ENCODE data around the gene CHD3. TPM values are rescaled to one million over a fixed set of nuclear protein-coding genes. Genes with fewer than 3 reads are reported as not detected.

Gene CHD3
- total RNA-seq, 1 donor from 2014 or later = 12.8 TPM

DNA sequence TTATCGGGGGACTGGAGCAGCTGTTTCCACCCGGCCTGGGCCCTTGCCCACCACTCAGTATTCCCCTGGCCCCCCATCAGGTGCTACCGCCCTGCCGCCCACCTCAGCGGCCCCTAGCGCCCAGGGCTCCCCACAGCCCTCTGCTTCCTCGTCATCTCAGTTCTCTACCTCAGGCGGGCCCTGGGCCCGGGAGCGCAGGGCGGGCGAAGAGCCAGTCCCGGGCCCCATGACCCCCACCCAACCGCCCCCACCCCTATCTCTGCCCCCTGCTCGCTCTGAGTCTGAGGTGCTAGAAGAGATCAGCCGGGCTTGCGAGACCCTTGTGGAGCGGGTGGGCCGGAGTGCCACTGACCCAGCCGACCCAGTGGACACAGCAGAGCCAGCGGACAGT, 39.9 kb upstream of the CHD3 start:
- no peak overlapping the region for H3K27ac Mint-ChIP-seq
- H3K27ac ChIP-seq = no peak overlapping the region
- H3K4me1 Mint-ChIP-seq = peaks cover 19% of the 10 kb centered on the region
- H3K36me3 ChIP-seq = peaks cover 9% of the 10 kb centered on the region
- H3K79me2 ChIP-seq (ENCODE audit: low read depth) = peaks cover 20% of the 10 kb centered on the region
- H3K4me1 ChIP-seq = peaks cover 17% of the 10 kb centered on the region
- H3K9me3 ChIP-seq (ENCODE audit: low read depth) = no peaks in the 10 kb centered on the region
- H3K4me3 Mint-ChIP-seq = no peak overlapping the region
- H3K9ac ChIP-seq = no peak overlapping the region
- H3K4me2 ChIP-seq = no peak overlapping the region
- no peaks in the 10 kb centered on the region for H3K9me3 Mint-ChIP-seq
- TF ChIP-seq, protein P1, sequence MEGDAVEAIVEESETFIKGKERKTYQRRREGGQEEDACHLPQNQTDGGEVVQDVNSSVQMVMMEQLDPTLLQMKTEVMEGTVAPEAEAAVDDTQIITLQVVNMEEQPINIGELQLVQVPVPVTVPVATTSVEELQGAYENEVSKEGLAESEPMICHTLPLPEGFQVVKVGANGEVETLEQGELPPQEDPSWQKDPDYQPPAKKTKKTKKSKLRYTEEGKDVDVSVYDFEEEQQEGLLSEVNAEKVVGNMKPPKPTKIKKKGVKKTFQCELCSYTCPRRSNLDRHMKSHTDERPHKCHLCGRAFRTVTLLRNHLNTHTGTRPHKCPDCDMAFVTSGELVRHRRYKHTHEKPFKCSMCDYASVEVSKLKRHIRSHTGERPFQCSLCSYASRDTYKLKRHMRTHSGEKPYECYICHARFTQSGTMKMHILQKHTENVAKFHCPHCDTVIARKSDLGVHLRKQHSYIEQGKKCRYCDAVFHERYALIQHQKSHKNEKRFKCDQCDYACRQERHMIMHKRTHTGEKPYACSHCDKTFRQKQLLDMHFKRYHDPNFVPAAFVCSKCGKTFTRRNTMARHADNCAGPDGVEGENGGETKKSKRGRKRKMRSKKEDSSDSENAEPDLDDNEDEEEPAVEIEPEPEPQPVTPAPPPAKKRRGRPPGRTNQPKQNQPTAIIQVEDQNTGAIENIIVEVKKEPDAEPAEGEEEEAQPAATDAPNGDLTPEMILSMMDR (IDR thresholded peaks at IDR 0.05) = no peak
- no peak for TF ChIP-seq EZH2 (IDR thresholded peaks at IDR 0.05)
- no peak for TF ChIP-seq EZH2phosphoT487 (IDR thresholded peaks at IDR 0.05)
- H3F3A ChIP-seq (ENCODE audit: low read depth) = peaks cover 48% of the 10 kb centered on the region
- peaks cover 8% of the 10 kb centered on the region for H3K27me3 Mint-ChIP-seq (ENCODE audit: insufficient read depth, low read depth)
- peaks cover 99% of the 10 kb centered on the region for H4K20me1 ChIP-seq (ENCODE audit: low read depth)
- H3K4me3 ChIP-seq = no peak overlapping the region
- no peak overlapping the region for H2AFZ ChIP-seq (replicated peaks)
- no peak for DNase-seq (ENCODE audit: low spot score)
- H3K36me3 Mint-ChIP-seq = peaks cover 24% of the 10 kb centered on the region
- peaks cover 16% of the 10 kb centered on the region for H3K27me3 ChIP-seq

DNA sequence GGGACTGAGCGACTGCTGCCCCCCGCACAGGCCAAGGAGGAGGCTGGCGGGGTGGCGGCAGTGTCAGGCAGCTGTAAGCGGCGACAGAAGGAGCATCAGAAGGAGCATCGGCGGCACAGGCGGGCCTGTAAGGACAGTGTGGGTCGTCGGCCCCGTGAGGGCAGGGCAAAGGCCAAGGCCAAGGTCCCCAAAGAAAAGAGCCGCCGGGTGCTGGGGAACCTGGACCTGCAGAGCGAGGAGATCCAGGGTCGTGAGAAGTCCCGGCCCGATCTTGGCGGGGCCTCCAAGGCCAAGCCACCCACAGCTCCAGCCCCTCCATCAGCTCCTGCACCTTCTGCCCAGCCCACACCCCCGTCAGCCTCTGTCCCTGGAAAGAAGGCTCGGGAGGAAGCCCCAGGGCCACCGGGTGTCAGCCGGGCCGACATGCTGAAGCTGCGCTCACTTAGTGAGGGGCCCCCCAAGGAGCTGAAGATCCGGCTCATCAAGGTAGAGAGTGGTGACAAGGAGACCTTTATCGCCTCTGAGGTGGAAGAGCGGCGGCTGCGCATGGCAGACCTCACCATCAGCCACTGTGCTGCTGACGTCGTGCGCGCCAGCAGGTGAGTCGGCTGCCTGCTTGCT, 39.3 kb upstream of the CHD3 start:
- H2AFZ ChIP-seq (replicated peaks) = no peak overlapping the region
- H3K27ac Mint-ChIP-seq = no peak overlapping the region
- H3K4me1 Mint-ChIP-seq = peaks cover 20% of the 10 kb centered on the region
- H3K4me3 ChIP-seq = no peak overlapping the region
- no peak overlapping the region for H3K27ac ChIP-seq
- no peak overlapping the region for H3K4me2 ChIP-seq
- DNase-seq (ENCODE audit: low spot score) = no peak
- H3K9me3 Mint-ChIP-seq = no peaks in the 10 kb centered on the region
- H3K4me1 ChIP-seq = peaks cover 22% of the 10 kb centered on the region
- peaks cover 8% of the 10 kb centered on the region for H3K27me3 Mint-ChIP-seq (ENCODE audit: insufficient read depth, low read depth)
- no peak for TF ChIP-seq EZH2phosphoT487 (IDR thresholded peaks at IDR 0.05)
- no peak for TF ChIP-seq EZH2 (IDR thresholded peaks at IDR 0.05)
- TF ChIP-seq, protein P1 (IDR thresholded peaks at IDR 0.05) = no peak
- peaks cover 15% of the 10 kb centered on the region for H3K79me2 ChIP-seq (ENCODE audit: low read depth)
- no peaks in the 10 kb centered on the region for H3K9me3 ChIP-seq (ENCODE audit: low read depth)
- peaks cover 99% of the 10 kb centered on the region for H4K20me1 ChIP-seq (ENCODE audit: low read depth)
- H3K36me3 ChIP-seq = peaks cover 9% of the 10 kb centered on the region
- peaks cover 16% of the 10 kb centered on the region for H3K27me3 ChIP-seq
- H3K36me3 Mint-ChIP-seq = peaks cover 26% of the 10 kb centered on the region
- H3F3A ChIP-seq (ENCODE audit: low read depth) = peaks cover 48% of the 10 kb centered on the region
- no peak overlapping the region for H3K9ac ChIP-seq
- no peak overlapping the region for H3K4me3 Mint-ChIP-seq

DNA sequence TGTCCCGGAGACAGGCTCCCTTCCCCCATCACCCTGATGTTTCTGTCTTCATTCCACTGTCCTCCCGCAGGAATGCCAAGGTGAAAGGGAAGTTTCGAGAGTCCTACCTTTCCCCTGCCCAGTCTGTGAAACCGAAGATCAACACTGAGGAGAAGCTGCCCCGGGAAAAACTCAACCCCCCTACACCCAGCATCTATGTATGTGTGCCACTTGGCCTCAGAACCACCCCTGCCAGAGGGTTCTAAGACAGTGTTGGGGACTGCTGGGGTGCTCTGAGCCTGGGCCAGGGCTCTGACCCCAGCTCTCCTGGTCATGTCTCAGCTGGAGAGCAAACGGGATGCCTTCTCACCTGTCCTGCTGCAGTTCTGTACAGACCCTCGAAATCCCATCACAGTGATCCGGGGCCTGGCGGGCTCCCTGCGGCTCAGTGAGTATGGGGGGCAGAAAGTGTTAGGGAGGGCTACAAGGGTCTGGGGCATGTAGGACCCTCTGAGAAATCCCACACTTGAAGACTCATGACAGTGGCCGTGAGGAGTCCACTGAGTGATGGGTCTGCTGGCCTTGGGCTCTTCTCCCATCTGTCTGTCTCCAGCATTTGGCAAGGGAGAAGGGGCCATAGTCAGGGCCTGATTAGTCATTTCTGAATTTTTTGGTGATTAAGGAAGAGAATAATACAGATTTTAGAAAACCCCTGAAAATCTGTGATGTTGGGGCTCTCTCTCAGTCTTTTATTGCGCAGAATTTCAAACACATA, 38.7 kb upstream of the CHD3 start:
- H3K4me1 Mint-ChIP-seq = peaks cover 24% of the 10 kb centered on the region
- Histone ChIP-seq H3K9ac (no peak overlapping the region), H3K4me2 (no peak overlapping the region), H4K20me1 (ENCODE audit: low read depth) (peaks cover 95% of the 10 kb centered on the region), H3K9me3 (ENCODE audit: low read depth) (no peaks in the 10 kb centered on the region), H3F3A (ENCODE audit: low read depth) (peaks cover 49% of the 10 kb centered on the region), H3K4me1 (peaks cover 25% of the 10 kb centered on the region), H2AFZ (replicated peaks) (no peak overlapping the region), H3K36me3 (peaks cover 9% of the 10 kb centered on the region), H3K4me3 (no peak overlapping the region), H3K79me2 (ENCODE audit: low read depth) (peaks cover 10% of the 10 kb centered on the region), H3K27ac (no peak overlapping the region), H3K27me3 (peaks cover 16% of the 10 kb centered on the region)
- no peak overlapping the region for H3K4me3 Mint-ChIP-seq
- H3K27ac Mint-ChIP-seq = no peak overlapping the region
- peaks cover 26% of the 10 kb centered on the region for H3K36me3 Mint-ChIP-seq
- DNase-seq (ENCODE audit: low spot score) = no peak
- peaks cover 8% of the 10 kb centered on the region for H3K27me3 Mint-ChIP-seq (ENCODE audit: insufficient read depth, low read depth)
- H3K9me3 Mint-ChIP-seq = no peaks in the 10 kb centered on the region
- TF ChIP-seq EZH2 (IDR thresholded peaks at IDR 0.05) (no peak), EZH2phosphoT487 (IDR thresholded peaks at IDR 0.05) (no peak)
- TF ChIP-seq, protein P1 (IDR thresholded peaks at IDR 0.05) = no peak
